Endometrium (tissue), 2 donors: ENCODE data around the gene LRRC4C.
"Not testable (repeated sequence)": the region's sequence is repeated elsewhere in the genome, so short reads cannot be mapped to it uniquely, and the experiment has no call there.

Experiments
- FAIRE-seq: peaks from 2 replicates; lab custom pipeline; 2012; peaks lifted over from hg19 to GRCh38; lab: Jason Lieb, UNC
- donor health status: control.
- donor health status: control.

Gene LRRC4C

DNA sequence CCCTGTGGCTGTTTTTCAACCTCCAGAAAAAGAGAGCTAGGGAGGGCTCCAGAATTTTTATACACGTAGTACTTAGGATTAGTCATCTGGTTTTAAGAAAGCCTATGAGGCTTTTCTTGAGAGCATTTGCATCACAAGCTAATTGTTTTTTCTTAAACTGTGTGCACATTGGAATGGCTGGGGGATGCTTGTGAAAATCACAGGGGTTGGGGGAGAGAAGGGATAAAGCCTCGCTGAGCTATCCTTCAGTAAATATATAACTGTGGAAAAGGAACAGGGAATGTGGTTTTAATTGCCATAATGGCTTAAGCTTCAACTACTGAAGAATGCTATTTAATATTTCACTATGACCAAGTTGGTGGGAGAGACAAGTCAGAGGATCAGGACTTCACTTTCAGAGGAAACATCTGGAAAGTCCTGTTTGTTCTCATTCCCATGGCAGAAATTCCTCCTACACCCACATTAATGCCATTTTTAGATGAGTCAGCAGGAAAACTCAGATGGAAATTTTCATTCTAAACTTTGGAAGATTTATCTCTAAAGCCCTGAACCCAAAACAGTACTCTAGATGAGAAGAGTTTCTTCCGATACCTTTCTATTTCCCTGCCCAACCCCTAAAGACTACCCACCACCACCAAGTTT lies 591.3 kb downstream of the LRRC4C start:
- peak; percentile 90 for FAIRE-seq

DNA sequence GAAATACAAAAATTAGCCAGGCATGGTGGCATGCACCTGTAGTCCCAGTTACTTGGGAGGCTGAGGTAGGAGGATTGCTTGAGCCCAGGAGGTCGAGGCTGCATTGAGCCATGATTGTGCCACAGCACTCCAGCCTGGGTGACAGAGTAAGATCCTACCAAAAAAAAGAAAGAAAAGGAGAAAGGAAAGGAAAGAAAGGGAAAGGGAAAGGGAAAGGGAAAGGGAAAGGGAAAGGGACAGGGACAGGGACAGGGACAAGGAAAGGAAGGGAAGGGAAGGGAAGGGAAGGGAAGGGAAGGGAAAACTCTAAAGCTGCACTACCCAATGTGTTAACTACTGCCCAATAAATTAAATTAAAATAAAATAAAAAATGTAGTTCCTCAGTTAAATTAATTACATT lies 601.7 kb downstream of the LRRC4C start:
- not testable (repeated sequence) for FAIRE-seq

DNA sequence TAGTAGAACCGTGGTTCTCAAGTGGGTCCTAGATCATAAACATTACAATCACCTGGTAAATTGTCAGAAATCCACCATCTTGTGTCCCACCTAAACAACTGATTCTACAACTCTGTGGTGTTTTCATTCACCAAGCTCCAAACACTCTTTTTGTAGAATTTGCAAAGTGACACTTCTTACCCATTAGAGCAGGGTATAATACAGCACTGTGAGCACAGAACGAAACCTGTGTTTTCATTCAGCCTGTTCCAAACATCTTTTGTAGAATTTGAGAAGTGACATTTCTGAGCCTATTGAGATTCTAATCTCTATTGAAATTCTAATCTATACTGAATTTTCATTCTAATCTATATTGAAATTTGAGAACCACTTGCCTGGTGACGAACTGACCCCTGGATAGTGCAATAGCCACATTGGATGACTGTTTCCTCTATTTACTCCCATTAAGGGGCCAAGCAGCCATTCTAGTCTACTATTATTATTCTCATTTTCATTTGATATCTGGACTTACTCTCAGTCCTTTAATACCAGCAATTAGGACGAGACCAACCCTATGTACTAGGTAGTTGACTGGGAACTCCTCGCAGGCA lies 616.6 kb downstream of the LRRC4C start:
- FAIRE-seq, result no peak

DNA sequence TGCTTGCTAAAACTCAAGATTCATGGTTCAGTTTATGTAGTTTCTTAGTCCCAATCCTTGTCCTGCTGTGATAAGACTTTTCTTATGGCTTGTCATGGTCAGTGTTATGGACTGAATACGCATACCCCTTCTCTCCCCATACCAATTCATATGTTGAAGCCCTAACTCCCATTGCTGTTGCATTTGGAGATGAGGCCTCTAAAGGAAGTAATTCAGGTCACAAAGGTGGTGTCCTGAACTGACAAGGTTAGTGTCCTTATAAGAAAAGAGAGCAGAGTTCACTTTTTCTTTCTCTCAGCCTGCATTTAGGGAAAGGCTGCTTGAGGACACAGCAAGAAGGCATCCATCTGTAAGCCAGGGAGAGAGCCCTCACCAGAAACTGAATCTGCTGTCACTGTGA lies 618.2 kb downstream of the LRRC4C start:
- FAIRE-seq, result no peak

DNA sequence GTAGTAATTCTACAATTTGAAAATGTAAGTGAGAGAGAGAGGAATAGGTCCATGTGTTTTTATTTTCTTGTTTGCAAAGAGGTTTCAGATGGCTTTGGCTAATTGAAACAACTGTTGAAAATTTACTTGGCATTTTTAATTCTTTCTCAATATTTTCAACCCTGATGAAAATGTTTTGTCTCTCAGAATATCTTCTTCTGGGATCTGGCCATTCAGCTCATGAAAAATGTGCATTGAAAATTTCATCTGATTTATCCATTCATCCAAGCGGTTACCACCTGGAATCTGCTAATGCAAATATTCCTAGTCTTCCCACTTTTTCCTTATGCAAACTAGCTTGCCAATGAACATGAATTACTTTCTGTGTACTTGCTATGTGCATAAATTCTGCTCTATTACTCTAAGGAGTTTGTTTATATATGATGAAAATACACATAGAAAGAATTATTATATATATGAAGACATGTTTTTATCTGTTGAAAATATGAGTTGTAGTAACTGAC lies 621.2 kb downstream of the LRRC4C start:
- FAIRE-seq, result no peak

DNA sequence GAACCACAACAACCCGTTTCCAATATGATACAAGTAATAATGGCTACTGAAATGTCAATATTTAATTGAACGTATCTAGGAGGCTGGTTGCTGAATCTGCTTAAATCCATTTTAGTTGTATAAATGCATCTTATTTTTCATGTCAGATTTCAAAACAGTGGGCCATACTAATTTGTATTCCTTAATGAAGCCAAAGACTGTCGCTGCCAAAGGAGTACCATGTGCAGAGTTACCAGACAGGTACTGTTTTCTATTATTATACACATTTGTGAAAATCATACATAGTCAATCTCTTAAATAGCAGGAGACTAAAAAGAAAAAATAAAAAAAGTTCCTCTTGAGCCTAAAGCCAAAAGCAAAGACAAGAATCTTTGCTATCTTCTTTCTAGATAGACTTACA lies 632.3 kb downstream of the LRRC4C start:
- no peak for FAIRE-seq

DNA sequence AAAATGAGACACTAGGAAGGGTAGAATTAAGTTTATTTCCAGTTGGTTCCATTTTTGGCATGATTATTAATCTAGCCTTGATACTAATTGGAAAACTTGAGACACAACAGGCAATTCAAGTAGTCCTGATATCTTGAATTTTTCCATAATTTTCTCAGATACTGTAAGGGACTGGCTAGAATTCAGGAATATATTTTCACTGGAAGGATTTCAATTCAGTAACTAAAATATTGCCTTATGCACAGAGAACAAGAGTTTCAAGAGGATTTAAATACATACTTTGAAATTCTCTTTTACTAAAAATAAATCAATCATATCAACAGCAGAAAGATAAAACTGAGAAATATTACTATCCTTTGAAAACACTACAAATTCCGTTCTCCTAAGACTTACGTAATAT lies 632.9 kb downstream of the LRRC4C start:
- no peak for FAIRE-seq

DNA sequence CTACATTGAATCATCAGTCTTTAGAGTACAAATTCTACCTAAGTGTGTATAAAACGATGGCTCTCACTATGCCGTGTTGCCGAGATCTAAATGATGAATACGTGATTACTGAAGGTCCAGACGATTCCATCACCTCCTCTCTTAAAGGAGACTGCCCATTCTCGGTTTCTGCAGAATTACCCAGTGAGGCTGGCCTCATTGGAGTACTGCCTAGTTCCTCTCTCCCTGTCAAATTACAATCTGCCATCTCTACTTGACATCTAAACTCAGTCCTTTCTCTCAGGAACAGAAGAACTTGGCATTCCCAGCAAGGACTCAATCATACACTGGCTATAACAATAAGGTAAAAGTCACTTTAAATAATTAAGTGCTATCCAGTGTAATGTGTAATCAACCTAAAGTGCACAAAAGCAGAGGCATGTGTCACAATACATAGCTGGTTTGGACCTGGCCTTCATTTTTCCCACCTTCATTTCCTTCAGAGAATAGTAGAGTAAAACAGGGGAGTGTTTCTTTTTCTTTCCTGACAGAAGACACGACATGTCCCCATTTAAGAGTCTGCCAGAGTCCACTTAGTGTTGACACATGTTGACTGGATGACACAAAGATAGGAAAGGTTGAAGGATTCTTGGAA lies 634.1 kb downstream of the LRRC4C start:
- no peak for FAIRE-seq

DNA sequence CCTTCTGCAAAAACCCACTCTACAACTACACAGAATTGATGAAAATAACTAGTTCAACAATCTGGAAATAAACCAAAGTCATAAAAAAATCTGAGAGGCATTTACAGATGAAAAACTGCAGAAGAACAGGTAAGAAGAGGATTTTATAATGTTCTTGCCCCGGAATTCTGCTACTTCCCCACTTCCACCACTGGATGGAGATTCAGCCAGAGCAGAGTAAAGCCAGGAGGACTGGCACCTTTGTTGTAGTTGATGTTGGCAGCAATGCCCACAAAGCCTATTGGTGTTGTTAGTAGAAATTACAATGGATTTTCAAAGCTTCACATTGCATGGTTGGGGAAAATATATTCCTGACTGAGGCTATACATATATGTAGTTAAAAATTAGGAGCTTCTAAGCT lies 640.2 kb downstream of the LRRC4C start:
- no peak for FAIRE-seq

DNA sequence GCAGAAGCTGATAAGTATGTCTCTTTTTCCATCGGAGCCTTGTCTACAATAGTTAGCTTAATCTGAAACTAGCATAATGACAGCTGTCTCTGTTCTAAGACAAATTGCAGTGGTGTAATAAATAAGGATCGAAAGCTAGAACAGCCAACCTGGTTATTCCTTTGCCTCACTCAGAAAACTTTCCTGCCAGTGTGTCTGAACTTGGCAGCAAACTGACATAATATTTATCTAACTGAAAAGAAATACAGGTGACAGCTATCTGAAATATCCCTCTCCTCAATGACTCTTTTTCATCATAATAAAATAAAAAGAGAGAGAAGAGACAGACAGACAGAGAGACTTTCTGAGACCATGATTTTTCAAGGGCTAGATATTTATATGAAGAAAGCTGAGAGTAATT lies 642.5 kb downstream of the LRRC4C start:
- FAIRE-seq, result no peak

DNA sequence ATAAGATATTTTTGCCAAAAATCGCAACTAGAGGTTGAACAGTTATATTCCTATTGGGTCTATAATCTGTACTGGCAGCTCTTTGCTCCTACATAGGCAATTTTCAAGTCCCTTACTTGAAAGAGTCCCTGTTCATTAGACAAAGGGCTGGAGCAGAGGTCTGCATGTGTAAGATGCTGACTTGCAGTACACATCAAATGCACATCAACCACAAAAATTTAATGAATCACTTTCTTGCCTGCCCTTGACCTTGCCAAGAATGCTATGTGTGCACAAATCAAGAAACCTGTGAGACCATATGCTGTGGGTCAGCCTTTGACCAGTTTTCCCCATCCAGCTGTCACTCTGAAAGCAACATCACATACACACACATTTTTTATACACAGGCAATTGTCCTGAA lies 661.5 kb downstream of the LRRC4C start:
- no peak for FAIRE-seq

DNA sequence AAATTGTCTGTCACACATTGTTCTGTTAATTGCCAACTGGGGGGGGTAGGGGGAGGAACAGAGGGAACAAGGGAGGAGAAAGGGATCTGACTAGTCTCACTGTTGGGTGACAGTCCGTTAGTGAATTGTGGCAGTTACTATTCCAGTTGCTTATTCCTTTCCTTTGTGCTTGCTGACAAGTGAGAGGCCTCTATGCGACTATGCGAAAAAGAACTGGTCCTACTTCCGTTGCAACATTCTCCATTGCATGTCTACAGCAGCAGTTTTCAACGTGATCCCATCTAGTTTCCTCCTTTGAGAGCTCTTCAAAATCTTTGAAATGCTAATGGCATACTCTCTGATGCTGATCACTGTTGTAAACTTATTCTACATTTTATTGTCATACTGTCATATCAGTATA lies 672.2 kb downstream of the LRRC4C start:
- no peak for FAIRE-seq

DNA sequence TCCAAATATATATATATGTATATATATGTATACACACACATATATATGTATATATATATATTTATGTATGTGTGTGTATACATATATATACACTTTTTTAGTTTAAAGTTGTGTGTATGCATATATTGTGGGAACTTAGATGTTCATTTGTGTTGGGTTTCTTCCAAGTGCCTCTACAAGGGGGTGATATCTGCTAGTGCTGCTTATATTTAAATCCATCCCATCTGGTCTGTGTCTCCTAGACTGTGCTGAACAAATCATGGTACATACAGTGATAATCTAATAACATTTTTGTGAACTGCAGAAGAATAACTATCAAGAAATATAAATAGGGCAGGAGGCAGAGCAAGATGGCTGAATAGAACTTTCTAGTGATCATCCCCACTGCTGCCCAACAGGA lies 696.4 kb downstream of the LRRC4C start:
- no peak for FAIRE-seq

DNA sequence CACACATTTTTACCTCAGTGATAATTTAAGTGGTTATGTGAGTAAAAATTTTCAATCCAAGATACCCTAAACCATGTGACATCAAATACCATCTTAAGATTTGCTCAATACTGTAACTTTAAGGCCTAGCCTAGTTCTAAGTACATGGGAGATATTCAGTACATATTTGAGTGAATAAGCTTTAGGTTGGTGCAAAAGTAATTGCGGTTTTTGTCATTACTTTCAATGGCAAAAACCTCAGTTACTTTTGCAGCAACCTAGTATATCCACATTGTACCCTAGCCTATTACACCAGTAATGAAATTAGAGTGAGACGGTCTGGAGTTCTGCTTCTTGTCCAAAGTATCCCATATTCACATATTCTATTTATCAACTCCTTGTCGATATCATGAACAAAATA lies 700.1 kb downstream of the LRRC4C start:
- FAIRE-seq, result no peak

DNA sequence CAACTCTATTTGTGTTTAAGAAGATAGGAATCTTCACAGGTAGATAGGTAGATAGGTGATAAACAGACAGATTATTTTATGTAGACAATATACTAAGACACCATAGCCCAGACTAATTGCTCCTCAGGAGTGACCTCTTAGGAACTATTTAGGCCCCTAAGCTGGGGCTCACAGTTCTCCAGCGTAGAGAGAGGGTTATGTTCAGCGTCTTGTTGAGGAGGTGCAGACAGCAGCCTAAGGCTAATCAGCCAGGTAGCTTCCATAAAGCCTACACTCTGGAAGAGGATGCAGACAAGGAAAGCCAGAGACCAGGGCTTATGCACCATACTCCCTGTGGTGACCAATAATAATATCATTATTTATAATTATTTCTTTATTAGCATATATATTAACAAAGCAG lies 705.2 kb downstream of the LRRC4C start:
- FAIRE-seq, result no peak

DNA sequence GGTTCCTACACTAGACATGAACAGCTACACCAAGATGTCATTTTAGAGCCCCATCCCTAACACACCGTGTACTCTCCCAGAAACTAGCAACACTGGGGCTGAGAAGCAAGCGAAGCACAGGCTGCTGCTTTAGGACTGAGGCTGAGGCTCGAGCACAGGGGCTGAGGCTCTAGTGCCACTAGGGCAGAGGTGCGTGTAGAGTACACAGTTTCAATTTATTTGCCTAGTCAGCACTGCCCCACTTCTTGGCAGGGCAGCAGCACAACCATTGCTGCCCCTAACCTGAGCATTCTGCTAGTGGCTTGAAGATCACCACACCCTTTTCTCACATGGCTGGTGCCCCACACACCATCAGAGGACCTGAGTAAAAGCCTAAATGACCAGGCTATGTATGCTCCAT lies 713.2 kb downstream of the LRRC4C start:
- no peak for FAIRE-seq

DNA sequence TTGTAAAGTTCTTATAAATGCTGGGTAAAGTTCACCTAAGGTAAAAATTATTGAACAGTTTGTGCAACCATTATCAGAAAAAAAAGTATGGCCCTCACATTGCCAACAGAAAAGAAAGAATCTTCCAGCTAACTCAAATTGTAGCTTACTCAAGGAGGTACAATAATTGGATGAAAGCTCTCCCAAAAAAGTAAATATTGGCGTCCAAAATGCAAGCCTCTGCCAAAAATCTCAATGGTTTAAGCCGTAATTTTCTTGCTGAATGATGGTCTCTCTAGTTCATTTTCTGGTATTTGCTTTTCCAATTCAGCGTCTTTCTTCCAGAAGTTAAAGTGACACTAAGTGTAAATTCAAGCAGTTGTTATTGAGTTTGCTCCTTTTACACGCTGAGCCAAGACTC lies 727.3 kb downstream of the LRRC4C start:
- FAIRE-seq, result no peak

DNA sequence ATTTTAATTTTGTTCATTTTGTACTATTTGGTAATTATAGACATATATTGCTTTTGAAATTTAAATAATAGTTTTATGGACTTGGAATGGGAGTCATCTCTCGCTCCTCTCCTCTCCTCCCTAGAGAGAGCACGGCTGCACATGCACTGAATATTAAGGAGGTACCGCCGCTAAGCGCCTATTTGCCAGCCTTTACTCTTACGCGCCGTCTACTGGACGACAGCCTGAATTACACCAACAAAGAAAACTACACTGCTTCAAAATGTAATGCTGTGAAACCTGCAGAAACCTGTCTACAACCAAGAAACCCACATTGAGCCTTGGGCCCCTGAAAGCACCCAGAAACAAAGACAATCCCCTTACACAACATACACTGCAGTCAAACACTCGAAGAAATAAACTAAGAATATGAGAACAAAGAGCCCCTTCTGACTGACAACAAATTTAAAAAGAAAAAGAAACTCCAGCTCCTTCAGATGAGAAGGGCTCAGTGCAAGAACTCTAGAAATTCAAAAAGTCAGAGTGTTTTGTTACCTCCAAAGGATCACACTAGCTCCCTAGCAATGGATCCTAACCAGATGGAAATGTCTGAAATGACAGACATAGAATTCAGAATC lies 737.2 kb downstream of the LRRC4C start:
- no peak for FAIRE-seq

DNA sequence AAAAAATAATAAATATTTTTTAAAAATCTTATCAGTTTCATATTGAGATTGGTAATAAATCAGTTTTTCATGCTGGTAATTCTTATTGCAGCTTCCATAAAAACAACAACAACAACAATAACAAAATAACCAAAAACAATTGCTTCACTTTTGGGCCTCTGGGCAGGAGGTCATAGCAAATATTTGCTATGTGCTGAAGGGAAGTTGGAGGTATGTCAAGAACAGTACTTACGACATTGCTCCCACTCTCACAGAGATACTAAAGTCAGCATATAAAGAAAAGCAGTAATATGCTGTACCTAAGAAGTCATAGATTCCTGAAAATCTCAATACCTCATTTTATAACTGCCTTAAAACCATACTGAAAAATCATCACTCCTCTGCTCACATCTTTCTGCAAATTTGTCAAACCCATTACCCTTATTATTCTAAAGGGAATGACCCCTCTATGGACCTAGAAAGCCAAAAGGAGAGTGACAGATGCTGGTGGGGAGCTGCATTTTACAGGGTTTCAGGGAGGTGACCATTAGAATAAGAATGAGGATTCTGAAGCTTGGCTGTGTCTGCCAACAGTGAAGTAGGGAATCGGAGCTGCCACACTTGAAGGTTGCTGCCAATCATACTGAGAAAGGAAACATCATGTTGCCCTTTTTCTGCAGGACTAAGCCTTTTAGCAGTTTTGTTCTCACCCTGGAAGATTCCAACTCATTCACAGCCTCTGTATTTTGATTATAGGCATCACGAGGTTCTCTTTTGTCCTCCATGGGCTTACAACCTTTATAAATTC lies 742.9 kb downstream of the LRRC4C start:
- FAIRE-seq, result peak; percentile 83

DNA sequence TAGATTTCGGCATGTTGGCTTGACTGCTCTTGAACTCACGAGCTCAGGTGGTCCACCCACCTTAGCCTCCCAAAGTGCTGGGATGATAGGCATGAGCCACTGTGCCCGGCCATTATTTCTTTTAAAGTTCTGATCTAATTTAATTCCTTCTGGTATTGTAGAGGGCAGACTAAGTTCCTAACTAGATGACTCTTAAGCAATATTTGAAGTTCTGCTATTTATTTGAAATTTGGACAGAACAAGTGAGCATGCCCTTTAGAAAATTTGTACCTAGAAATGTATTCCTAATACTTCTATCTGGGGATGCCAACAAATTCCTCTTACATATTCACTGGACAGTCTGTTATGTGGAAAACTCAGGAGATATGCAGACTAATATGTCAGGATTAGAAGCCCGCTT lies 746.4 kb downstream of the LRRC4C start:
- FAIRE-seq, result no peak

DNA sequence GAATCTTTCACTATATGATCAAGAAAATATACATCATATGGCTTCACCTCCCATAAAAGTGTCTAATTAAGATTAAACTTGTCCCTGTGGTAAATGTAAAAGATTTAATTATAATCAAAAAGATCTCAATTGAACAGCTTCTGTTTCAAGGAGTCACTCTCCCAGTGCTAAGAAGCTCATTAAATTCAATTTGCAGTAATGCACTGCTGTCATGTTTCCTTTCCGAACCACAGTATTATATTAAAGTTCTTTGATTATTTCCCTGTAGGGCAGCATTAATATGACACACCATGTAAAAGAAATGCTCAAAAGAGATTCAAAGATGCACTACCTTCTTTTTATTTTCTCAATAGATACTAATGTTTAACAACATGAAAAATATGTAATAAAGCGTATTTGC lies 758.4 kb downstream of the LRRC4C start:
- no peak for FAIRE-seq

DNA sequence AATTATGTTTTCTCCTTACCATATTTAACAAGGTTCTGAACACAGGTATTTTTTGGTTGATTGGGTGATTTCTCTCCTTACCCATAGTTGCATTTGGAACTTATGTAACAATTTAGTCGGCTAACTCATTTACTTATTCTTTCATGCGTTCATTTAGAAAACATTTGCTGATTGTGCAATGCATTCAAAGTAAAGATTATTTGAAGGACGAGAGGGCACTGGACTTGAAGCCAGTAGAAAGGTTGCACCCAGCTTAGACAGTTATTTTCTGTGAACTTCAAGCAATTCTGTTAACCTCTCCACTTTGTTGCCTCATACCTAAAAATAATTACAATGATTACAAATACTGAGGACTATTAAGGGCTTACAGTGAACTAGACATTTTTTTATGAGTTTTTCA lies 769.6 kb downstream of the LRRC4C start:
- FAIRE-seq, result no peak

DNA sequence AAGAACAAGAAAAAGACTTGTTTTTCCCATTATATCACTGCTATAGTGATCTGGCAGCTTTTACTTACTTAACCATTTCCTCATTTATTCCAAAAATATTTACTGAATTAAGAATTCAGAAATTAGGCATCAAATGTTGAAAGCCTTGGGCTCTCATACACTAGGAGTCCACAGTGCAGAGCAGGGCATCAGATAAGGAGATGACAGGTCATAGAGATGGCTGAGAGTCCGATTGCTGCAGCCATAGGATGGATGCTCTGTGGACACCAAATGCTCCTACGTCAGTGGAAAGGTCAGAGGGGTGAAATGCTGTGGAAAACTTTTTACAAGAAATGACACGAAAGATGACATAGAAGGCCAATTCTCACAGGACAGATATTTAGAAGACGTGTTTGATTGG lies 771.1 kb downstream of the LRRC4C start:
- FAIRE-seq, result no peak
